TTC549 (cell line): ENCODE results near the gene RMND5B.
A peak's percentile ranks its signal among the peaks of the same experiment; 100 is the strongest.

Experiments
- FAIRE-seq: peaks from 2 replicates; lab custom pipeline; 2012; peaks lifted over from hg19 to GRCh38; lab: Jason Lieb, UNC

RMND5B gene

DNA sequence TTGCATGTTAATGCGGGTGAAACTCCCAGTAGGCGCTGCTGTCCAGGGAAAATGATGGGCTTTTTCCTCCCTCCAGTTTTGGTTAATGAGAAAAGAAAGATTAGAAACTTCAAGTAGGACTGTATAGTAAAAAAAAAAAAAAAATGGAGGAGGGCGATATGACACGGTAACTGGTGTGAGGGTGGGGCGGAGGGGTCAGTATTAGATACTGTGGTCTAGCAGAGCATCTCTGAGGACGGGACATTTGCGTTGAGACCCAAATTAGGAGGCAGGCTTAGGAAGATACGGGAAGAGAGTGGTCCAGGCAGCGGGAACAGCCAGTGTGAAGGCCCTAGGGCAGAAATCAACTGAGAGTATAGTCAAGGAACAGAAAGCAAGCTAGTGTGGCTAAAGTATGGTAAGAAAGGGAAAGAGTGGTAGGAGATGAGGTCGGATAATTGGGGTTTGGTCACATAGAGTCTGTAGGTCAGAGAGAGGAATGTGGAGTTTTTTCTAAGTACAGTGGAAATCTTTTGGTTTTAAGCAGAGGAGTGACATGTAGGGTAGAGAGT, 707 bp downstream of the RMND5B start:
- no peak for FAIRE-seq

DNA sequence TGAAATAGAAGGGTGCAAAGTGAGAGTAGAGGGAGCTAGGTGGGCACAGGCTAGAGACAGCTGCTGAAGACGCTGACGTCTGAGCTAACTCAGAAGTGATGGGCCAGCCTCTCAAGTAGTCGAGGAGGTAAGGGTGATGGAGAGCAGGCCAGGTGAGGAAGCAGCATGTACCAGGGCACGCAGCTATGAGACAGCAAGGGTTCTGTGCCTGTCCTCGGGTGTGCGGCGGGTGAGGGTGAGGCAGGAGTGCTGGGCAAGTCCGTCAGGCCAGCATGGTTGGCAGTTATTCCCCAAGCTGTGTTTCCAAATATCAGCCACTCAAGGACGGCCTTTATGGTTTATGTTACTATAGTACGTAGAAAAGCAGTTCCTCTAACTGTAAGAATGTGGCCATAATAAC, 6.2 kb downstream of the RMND5B start:
- FAIRE-seq: no peak

DNA sequence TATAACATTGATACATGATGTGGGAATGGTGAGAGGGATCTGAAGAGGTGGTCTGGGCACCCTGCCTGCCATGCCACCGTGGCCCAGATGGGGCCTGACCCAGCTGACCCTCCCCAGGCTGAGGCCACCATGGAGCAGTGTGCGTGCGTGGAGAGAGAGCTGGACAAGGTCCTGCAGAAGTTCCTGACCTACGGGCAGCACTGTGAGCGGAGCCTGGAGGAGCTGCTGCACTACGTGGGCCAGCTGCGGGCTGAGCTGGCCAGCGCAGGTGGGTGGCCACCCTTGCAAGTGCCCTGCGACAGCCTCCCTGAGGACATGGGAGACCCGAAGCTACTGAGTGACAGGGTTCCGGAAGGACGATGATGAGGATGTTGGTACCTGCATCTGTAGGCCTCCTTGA, 7.2 kb downstream of the RMND5B start:
- FAIRE-seq: no peak

DNA sequence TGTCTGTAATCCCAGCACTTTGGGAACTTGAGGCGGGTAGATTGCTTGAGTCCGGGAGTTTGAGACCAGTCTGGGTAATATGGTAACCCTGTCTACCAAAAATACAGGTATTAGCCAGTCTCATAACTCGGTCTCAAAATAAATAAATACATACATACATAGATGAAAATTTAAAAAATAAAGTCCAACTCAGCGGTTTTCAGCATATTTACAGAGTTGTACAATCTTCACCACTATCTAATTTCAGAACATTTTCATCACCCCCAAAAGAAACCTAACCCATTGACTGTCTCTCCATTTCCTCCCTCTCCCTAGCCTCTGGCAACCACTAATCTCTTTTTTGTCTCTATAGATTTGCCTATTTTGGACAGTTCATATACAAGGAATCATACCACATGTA, 10.7 kb downstream of the RMND5B start:
- no peak for FAIRE-seq

DNA sequence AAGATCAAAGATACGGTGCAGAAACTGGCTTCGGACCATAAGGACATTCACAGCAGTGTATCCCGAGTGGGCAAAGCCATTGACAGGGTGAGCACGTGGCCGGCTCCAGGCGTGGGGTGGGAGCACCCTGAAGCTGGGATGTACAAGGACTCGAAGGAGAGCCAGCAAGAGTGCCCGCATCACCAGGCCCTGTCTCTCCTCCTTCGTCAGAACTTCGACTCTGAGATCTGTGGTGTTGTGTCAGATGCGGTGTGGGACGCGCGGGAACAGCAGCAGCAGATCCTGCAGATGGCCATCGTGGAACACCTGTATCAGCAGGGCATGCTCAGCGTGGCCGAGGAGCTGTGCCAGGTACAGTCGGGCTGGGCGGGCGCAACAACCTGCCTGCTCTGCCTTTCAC, 11.8 kb downstream of the RMND5B start:
- FAIRE-seq: no peak

DNA sequence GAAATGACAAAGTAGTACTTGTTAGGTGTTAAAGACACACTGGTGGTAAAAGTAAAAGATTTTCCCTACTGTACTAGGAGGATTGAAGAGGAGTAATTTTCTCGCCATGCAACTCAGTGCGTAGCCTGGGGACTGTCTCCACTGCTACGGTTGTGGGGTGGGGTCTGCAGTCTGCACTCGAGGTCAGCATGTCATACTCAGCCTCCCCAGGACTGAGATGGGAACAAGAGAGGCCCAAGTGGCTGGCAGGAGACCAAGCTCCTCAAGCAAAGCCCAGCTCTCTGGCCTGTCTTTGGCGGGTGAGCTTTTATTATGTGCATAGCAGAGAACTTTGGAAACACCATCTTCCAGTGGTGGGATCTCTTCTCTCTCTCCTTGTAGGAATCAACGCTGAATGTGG, 12.4 kb downstream of the RMND5B start:
- no peak for FAIRE-seq

DNA sequence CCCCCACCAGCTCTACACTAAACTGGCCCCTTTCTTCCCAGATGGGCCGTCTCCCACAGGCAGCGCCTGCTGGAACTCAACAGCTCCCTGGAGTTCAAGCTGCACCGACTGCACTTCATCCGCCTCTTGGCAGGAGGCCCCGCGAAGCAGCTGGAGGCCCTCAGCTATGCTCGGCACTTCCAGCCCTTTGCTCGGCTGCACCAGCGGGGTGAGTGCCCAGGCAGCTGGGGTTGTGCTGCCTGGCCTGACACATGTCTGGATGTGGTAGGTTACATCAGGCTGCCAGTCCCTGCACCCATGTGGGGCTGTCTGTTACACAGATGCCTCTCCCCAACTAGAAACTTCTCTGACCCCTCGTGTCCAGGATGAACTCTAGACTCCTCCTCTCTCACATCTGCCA, 13.1 kb downstream of the RMND5B start:
- FAIRE-seq: no peak

DNA sequence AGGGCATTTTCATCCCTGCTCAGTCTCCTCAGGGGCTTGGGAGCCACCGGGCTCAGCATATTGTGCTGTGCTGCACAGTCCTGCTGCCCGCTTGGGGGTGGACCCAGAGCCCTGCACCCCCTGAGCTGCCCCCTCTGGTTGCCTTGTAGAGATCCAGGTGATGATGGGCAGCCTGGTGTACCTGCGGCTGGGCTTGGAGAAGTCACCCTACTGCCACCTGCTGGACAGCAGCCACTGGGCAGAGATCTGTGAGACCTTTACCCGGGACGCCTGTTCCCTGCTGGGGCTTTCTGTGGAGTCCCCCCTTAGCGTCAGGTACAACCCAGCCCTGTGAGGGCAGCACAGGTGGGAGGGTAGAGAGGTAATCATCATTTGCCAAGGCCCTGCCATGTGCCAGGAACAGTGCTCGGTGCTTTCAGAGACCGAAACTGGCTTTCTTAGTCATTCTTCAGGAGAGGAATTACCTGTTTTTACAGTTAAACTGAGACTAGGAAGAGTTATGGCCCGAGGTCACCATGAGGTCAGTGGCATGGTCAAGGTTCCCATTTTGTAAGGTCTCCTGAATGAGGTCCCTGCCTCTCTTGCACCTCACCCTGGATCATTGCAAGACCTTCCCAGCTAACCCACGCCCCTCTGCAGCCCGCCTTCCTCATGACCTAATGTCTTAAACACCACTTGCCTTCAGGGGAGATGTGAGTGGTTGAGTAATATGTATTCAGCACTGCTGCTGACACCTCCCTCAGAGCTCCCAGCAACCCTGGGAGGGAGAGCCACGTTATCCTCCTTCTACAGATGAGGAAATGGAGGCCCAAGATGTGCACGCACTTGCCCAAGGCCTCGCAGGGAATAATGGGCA, 15.4 kb downstream of the RMND5B start:
- FAIRE-seq: no peak

DNA sequence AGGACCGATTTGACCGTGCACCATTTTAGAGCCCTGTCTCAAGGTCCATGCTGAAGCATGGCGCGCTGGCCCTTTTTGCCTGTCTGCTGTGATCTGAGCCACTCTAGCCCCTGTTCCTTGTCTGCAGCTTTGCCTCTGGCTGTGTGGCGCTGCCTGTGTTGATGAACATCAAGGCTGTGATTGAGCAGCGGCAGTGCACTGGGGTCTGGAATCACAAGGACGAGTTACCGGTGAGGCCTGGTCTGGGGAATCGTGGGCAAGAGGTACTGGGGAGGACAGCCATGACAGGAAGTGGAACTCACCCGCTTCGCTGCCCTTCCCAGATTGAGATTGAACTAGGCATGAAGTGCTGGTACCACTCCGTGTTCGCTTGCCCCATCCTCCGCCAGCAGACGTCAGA, 16.6 kb downstream of the RMND5B start:
- FAIRE-seq: no peak

DNA sequence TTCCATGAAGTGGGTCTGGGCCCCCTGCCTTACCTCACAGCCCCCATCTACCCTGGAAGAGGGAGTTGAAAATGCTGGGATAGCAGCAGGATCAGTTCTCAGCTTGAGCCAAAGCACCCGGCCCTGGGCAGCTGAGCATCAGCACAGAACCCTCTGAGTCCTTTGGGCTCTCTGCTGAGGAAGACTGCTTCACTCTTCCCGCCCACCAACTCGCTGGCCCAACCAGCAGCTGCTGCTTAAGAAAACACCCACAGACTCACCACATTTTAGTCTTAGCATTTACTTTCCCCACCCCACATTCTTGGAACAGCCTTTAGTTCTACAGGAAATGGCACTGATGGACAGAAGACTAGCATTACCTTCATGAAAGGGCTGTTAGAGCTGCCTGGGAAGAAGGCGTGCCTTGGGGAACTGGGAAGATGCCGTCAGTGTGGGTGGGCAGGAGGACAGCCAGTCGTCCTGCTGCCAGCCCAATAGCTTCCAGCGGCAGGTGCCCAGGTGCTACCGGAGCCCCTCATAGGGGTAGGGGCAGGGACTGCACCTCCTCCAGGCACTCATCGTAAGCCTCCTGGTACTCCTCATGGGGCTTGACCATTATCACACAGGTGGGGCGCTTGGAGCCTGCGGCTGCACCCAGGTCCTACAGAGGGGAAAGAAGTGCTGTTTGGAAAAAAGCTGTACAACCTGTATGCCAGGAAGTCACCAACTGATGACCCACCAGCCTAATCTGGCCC, 18.6 kb downstream of the RMND5B start:
- no peak for FAIRE-seq

DNA sequence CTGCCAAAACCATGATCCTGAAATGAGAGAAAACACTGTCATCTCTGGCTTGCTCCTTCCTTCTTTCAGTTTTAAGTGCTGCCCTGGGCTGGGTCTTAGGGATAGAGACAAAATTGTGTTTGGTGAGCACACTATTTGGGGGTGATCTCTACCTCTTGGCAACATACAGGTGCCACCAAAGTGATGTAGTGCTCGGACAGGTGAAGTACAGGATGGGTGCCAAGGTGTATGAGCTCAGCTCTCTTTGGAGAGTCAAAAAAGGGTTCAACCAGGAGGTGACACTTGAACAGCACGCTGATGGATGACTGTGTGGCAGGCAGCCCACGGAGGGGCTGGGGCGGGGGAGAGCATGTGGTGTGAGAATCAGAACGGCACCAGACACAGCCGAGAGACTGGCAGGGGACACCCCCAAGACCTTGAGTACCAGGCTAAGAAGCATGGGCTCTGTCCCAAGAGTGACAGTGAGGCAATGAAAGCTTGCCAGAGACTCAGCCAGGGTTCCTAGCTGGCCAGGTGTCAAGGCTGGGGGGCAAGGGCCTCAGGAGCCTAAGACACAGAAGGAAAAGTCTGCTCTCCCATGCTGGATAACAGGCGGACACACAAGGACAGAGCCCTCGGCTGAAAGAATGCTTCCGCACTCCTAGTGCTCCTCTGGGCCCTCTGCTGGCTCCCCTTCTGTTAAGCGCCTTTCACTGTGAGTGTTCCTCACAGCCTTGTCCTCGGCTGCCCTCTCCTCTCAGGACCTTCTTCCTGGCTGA, 20.3 kb downstream of the RMND5B start:
- FAIRE-seq: no peak

DNA sequence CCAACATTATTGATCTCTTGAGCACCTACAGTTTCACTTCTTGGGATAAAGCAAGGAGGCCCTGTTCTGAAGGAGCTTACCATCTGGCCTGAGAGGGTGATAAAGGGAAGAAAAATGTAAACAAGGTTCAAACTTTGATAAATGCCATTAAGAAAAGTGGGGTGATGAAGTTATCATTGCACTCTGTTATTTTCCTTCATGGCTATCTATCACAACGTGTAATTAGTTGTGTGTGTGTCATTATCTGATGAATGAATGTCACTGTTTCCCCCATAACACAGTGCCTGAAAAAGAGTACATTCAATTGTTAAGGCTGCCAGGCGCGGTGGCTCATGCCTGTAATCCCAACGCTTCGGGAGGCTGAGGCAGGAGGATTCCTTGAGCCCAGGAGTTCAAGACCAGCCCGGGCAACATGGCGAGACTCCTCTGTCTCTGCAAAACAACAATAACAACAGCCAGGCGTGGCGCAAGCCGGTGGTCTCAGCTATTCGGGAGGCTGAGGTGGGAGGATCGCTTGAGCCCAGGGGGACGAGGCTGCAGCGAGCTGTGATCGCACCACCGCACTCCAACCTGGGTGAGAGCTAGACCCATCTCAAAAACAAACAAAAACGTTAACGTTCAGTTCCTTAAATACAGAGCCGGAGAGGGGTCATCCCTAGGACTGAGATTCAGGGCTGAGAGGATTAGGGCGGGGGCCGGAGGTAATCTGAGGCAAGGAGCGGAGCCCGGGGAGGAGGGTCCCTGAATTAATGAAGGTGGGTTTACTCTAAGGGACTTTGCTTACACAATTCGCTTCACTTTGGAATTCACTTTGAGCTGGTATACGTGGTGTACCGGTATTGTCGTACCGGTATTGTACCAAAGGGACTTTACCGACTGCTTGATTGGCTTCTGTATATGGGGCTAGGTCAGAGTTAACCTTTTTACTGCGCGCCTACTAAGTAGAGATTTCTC, 22.0 kb downstream of the RMND5B start:
- FAIRE-seq: no peak

DNA sequence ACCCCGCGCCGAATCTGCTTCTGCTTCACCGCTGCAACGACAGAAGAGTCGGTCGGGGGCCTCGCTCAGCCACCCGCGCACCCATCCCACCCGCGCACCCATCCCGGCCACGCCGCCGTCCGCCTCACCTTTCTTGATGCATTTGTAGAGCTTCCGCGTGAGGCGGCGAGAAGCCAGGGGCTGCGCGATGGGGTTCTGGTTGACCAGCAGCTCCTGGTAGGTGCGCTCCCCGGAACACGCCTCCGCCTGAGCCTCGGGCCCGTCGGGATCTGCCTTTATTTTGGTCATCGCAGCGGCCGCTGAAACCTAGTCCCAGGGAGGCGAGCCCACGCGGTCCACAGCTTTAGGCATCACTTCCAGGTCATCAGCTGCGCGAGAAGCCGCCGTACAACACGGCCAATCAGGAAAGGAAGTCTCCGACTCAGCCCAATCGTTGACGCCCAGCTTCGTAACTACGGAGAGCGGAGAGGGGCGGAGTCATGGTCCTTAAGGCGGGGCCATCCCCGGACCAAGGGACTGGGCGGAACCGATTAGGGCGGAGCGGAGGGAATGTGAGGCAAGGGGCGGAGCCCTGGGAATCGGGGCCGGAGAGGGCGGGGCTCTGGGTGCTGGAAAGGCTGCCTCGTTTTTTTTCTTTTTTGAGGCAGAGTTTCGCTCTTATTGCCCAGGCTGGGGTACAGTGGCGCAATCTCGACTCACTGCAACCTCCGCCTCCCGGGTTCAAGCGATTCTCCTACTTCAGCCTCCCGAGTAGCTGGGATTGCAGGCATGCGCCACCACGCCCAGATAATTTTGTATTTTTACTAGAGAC, 22.9 kb downstream of the RMND5B start, which contains the start of gene NHP2:
Gene NHP2, minus strand, starts transcription at position 356 of the 811 bp plus-strand sequence. Its CDS starts 68 bp downstream, at position 288.
- peak; percentile 97 for FAIRE-seq

DNA sequence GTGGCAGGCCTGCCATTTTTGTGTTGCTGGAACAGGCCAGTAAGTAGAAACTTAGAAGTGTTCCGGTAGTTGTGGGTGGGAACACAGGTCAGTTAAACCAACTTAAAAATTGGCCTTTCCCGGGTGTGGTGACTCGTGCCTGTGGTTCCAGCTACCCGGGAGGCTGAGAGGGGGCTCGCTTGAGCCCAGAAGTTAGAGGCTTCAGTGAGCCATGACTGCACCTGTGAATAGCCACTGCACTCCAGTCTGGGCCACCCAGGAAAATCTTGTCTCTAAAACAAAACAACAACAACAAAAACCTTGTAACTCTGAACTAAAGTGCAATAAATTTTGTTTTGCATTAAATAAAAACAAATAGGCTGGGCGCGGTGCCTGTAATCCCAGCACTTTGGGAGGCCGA, 24.3 kb downstream of the RMND5B start:
- FAIRE-seq: no peak

DNA sequence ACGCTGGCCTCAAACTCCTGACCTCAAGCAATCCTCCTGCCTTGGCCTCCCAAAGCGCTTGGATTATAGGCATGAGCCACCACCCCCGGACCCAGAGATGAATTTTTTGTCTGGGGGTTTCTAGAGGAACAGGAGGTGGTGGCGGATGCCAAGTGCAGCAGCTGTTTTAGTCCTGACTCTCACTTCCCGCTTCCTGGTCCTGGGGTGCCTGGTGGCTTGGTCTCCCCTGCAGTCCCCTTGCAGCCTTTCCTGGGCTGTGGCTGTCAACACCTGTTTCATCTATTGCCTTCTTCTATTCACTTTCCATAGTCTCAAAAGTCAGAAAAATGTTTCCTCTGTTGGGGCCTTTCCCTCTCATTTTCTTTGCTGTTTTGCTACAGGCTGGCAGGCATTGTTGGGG, 29.4 kb downstream of the RMND5B start:
- FAIRE-seq: no peak

DNA sequence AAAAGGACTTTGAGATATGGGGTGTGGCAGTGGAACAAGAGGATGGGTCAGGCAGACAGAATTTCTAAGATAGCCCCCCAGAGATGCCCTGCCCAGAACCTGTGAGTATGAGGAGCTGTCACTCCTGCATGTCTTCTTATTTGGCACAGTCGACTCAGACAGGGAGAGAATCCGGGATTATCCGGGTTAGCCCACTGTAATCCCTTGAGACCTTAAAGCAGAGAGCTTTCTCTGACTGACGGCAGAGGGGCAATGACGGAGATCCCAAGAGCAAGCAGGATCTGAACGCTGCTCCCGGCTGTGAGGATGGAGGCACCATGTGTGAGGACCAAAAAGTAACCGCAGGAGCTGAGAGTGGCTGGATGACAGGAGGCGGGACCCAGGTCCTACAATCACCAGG, 31.7 kb downstream of the RMND5B start:
- FAIRE-seq: no peak

DNA sequence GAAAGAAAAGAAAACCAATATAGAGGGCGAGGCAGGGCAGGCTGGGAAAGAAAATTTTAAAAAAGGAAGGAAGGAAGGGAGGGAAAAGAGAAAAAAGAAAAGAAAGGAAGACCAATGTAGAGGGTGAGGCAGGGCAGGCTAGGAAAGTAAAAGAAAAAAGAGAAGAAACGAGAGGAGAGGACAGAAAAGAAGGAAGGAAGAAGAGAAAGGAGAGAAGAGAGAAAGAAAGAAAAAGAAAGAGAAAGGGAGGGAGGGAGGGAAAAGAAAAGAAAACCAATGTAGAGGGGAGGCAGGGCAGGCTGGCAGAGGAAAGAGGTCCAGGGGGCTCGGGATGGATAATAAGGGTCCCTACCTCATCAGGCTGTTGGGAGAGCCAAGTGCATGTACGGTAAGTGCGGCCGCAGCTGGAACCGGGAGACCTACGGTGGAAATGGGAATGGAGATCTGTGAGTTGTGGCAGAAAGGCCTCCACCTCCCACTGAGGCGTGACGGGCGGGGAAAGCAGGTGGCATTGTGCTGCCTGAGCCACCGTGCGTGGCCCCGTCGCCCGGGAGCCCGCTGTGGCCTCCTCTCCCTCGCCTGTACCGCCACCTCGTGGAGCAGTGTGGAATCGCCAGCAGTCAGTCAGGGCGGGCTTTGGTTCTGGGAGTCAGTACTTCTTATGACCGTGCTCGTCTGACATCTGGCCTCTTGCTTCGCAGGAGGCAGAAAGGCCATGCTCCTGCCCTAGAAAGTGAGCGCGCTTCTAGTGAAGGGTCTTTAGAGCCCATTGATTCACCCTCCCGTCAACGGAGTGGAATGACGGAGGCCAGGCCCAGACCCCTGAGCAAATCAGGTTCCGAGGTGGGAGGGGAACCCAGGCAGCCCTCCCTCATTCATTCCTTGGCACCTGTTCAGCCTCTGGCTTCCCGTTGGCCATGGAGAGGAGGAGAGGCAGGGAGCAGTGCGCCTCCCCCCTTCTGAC, 33.2 kb downstream of the RMND5B start:
- FAIRE-seq: no peak

DNA sequence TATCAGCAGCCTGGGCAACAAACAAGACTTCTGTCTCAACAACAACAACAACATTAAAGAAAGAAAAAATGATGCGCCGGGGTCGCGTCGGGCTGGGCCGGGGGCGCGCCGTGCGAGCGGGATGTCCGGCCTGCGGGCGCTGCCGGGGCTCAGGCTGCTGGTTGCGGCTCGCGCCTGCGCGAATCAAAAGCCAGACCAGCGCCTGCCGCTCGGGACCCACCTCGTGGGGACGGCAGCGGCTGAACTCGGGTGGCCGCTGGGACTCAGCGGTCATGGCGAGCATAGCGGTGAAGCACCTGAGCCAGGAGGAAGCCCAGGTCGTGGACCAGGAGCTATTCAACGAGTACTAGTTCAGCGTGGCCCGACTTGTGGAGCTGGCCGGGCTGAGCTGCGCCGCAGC, 34.8 kb downstream of the RMND5B start:
- no peak for FAIRE-seq

DNA sequence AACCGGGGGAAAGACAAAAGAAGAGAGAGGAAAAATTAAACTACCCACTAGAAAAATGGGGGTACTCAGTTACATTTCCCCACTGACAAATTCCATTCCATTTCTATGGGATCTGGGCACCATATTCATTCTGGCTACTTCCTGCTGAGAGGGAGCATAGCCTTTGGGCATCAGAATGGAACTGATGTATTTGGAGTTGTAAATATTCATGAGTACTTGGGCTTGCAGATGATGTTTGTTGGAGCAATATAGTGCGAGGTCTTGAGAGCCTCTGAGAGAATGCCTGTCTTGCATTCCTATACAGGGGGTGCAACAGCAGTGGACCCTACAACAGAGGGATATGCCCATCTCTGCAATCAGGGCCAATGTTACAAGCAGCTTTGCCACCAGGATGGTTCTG, 39.6 kb downstream of the RMND5B start:
- no peak for FAIRE-seq
